Measurements from ENCODE around the gene PSMA3. TPM values are rescaled to one million over a fixed set of nuclear protein-coding genes. Genes with fewer than 3 reads are reported as not detected.

Gene PSMA3
- total RNA-seq = 100 to 1,000 TPM in 2 of 4 donors, 10 to 100 TPM in 2; 61.2 to 204 (median 114) TPM

DNA sequence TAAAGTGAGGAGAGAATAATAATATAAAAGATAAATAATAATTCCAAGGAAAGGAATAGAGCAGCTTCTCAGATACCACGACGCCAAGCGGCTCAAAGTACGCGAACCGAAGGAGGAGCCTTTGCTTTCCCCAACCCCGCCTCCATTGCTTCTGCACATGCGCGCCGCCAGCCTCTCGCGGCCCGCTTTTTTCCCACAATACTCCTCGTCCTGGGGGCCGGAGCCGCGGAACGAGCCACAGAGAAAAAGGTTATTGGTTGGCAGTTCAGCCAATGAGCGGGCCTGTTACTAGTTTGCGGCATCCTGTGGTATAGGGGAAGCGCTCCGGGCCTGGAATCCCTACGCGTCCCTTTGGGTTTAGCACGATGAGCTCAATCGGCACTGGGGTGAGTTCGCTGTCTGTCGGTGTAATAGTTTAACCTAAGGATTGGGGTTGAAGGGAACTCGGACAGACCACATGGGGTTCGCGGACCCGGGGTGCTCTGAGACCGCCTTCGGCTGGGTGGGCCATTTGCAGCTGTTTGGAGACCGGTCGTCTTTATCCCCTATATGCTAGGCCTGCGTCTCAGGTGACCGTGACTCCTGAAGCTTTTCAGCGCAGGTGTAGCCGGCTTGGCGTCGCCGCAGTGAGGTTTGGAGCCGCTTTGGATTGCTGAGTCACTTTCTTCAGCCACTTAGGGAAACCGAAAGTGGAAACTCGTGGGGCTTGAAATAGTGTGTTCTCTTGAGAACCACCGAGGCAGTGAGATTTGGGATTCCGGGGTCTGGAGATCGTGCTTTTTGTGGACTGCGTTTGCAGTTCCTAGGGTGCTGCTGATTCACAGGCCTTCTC is at the start of gene PSMA3:
Gene PSMA3, plus strand, starts transcription at position 288 of the 832 bp plus-strand sequence. Its CDS starts 78 bp downstream, at position 366.
- peak within 1 kb of the TSS; percentile 94 to 98 for H3K27ac ChIP-seq
- no peaks in the 10 kb centered on the region for H3K27me3 ChIP-seq
- no peaks in the 10 kb centered on the region for H3K9me3 ChIP-seq
- peaks cover 0 to 10% of the 10 kb centered on the region in 2 donors for H3K4me1 ChIP-seq
- H3K36me3 ChIP-seq = no peaks in the 10 kb centered on the region
- intact Hi-C loops (cut with DNase I; ENCODE audit: low total_unique reads) = loop anchor here (10.0 kb wide), 1 partner anchor 50 kb away; the partner anchor contains the start of gene ARID4A
- peak within 1 kb of the TSS; percentile 70 to 96 for H3K4me3 ChIP-seq
- DNase-seq = peak; percentile 98
- TF ChIP-seq, protein P1, sequence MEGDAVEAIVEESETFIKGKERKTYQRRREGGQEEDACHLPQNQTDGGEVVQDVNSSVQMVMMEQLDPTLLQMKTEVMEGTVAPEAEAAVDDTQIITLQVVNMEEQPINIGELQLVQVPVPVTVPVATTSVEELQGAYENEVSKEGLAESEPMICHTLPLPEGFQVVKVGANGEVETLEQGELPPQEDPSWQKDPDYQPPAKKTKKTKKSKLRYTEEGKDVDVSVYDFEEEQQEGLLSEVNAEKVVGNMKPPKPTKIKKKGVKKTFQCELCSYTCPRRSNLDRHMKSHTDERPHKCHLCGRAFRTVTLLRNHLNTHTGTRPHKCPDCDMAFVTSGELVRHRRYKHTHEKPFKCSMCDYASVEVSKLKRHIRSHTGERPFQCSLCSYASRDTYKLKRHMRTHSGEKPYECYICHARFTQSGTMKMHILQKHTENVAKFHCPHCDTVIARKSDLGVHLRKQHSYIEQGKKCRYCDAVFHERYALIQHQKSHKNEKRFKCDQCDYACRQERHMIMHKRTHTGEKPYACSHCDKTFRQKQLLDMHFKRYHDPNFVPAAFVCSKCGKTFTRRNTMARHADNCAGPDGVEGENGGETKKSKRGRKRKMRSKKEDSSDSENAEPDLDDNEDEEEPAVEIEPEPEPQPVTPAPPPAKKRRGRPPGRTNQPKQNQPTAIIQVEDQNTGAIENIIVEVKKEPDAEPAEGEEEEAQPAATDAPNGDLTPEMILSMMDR (IDR thresholded peaks at IDR 0.05) = no peak
- peak; percentile 83 to 85 for TF ChIP-seq POLR2A (IDR thresholded peaks at IDR 0.05)

DNA sequence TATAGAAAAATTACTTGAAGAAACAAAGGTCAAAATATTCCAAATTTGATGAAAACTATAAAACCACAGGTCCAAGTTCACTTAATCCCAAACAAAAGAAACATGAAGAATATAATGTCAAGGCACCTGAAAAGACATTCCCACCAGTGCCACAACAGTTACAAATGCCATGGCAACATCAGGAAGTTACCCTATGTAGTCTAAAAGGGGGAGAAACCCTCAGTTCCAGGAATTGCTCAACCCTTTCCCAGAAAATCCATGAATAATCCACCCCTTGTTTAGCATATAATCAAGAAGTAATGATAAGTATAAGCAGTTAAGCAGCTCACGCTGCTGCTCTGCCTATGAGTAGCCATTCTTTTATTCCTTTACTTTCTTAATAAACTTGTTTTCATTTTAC is 48.4 kb upstream of the PSMA3 start:
- TF ChIP-seq POLR2A (IDR thresholded peaks at IDR 0.05) = no peak
- TF ChIP-seq, protein P1 (IDR thresholded peaks at IDR 0.05) = no peak
- Histone ChIP-seq H3K4me3 (no peak overlapping the region), H3K27ac (no peak overlapping the region), H3K27me3 (no peaks in the 10 kb centered on the region), H3K9me3 (no peaks in the 10 kb centered on the region), H3K4me1 (no peaks in the 10 kb centered on the region), H3K36me3 (no peaks in the 10 kb centered on the region)
- no peak for DNase-seq
- intact Hi-C loops (cut with DNase I; ENCODE audit: low total_unique reads) = no loop called here

DNA sequence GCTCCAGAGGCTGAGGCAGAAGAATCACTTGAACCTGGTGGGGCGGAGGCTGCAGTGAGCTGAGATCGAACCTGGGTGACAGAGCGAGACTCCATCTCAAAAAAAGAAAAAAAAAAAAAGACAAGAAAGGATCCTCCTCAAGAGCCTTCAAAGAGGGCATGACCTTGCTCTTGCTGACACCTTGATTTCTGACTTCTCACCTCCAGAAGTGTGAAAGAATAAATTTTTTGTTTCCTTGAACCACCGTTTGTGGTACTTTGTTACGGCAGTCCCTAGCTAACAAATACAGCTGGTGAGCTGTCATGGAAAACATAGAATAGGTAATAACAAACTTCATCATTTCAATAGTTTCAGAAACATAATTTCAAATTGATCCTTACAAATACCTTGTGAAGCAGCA is 46.6 kb upstream of the PSMA3 start:
- no peak overlapping the region for H3K27ac ChIP-seq
- no peaks in the 10 kb centered on the region for H3K27me3 ChIP-seq
- H3K36me3 ChIP-seq = no peaks in the 10 kb centered on the region
- intact Hi-C loops (cut with DNase I; ENCODE audit: low total_unique reads) = no loop called here
- TF ChIP-seq, protein P1 (IDR thresholded peaks at IDR 0.05) = no peak
- no peak for TF ChIP-seq POLR2A (IDR thresholded peaks at IDR 0.05)
- no peaks in the 10 kb centered on the region for H3K9me3 ChIP-seq
- no peaks in the 10 kb centered on the region for H3K4me1 ChIP-seq
- no peak overlapping the region for H3K4me3 ChIP-seq
- DNase-seq = no peak

DNA sequence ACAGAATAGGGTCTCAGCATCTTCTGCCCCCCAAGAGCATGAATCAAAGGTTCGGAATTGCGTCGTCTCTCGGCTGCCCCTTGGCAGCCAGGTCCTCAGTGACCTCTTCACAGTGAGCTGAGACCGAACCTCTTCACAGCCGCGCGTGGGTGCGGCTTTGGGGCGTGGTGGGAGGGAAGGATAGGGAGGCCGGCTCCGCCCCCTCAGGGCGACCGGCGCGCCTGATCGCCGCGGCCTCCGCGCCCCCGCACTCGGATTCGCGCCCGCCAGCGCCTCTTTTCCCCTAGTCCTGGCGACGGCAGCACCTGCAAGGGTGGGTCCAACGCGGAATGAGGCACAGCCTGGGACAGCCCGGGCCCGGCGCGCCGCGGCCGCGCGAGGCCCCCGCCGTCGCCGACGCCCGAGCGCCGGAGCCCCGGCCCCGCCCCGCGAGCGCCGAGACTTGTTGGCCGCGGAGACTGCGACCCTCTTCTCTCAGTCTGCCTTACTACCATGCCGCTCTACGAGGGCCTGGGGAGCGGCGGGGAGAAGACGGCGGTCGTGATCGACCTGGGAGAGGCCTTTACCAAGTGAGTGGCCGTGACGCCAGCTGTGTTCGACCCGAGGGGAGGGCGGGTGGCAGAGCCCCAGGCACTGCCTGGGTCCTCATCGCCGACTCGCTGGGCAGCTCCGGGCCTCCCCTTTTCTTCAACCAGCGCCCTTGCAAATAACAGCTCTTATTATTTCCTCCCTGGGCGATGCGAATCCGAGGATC is 44.7 kb upstream of the PSMA3 start, which contains the start of gene ACTR10:
Gene ACTR10, plus strand, starts transcription at position 424 of the 754 bp plus-strand sequence. Its CDS starts 69 bp downstream, at position 493.
- no peaks in the 10 kb centered on the region for H3K27me3 ChIP-seq
- H3K4me3 ChIP-seq = peak within 1 kb of the TSS; percentile 78 to 91
- peak; percentile 83 to 91 for DNase-seq
- peak within 1 kb of the TSS; percentile 94 to 95 for H3K27ac ChIP-seq
- intact Hi-C loops (cut with DNase I; ENCODE audit: low total_unique reads) = no loop called here
- H3K9me3 ChIP-seq = no peaks in the 10 kb centered on the region
- peak; percentile 64 to 77 for TF ChIP-seq POLR2A (IDR thresholded peaks at IDR 0.05)
- TF ChIP-seq, protein P1 (IDR thresholded peaks at IDR 0.05) = peak in 2 of 4 experiments; percentile 23 to 34
- H3K36me3 ChIP-seq = no peaks in the 10 kb centered on the region
- no peaks in the 10 kb centered on the region for H3K4me1 ChIP-seq

Data from uterus (tissue), 4 donors.